SK-N-MC (cell line): ENCODE data around the gene TSPEAR.

ENCODE experiments used
- DNase-seq: peaks from one replicate; pipeline ENCODE4 v3.0.0-alpha.2; 2011; ENCODE audit warnings: low read depth, low spot score
- H3K27ac ChIP-seq: fragments of 200-600 bp; sonication (generic); 2 replicates; pipeline ENCODE4 v1.5.1; 2016; ENCODE audit warnings: mixed run types
- H3K36me3 ChIP-seq: fragments of 200-600 bp; sonication (generic); 2 replicates; pipeline ENCODE4 v1.6.1; 2017; ENCODE audit warnings: antibody characterized with exemption, low read length, mixed read lengths; ENCODE audit not compliant: insufficient read depth
- H3K4me3 ChIP-seq: fragments of 200-600 bp; sonication (generic); 2 replicates; pipeline ENCODE4 v1.5.1; 2016
- H3K9ac ChIP-seq: fragments of 200-600 bp; sonication (generic); 2 replicates; pipeline ENCODE4 v1.8.0; 2017; ENCODE audit warnings: mixed run types, mixed read lengths; ENCODE audit not compliant: insufficient read length
- H3K9me3 ChIP-seq: fragments of 200-600 bp; sonication (generic); 2 replicates; pipeline ENCODE4 v1.6.1; 2017; ENCODE audit warnings: low read depth, mild to moderate bottlenecking, antibody characterized with exemption, low read length, moderate library complexity, mixed read lengths
- EZH2 ChIP-seq: fragments of 200-600 bp; sonication (generic); IDR thresholded peaks from one replicate; pipeline ENCODE4 v1.6.1; 2017; ENCODE audit warnings: antibody characterized with exemption
- FOXP2 ChIP-seq: optimal IDR thresholded peaks from 2 replicates; pipeline ENCODE3; 2011; ENCODE audit warnings: mild to moderate bottlenecking, moderate library complexity; ENCODE audit not compliant: insufficient read depth; ENCODE audit errors: extremely low read length, control extremely low read depth
- POLR2AphosphoS5 ChIP-seq: IDR thresholded peaks from 2 replicates; pipeline ENCODE4 v1.6.1; 2012; ENCODE audit warnings: mild to moderate bottlenecking, low read depth, low read length, borderline replicate concordance

TSPEAR gene

DNA sequence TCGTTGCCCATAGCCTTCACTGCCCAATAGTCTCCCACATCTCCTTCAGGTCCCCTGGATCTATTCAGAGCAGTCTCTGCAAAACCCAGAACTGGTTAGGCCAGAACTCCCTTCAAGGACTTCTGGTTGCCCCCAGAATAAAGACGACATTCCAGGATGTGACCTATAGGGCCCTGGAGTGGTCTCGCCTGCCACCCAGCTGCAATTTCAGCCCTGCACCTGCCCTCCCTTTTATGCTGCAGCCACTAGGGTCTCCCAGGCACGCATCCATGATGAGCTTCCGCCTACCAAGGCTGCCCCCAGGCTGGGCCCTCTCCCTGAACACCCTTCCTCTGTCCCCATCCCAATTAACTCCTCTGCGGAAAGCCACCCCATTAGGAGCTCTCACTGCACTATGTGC, 7.2 kb upstream of the TSPEAR start:
- TF ChIP-seq EZH2 (no peak), FOXP2 (no peak), POLR2AphosphoS5 (no peak)
- peak overlapping the region; percentile 80 for H3K27ac ChIP-seq
- peak overlapping the region; percentile 4; the same call in 1 of the 2 replicates for H3K4me3 ChIP-seq
- H3K9me3 ChIP-seq = no peaks in the 10 kb centered on the region
- H3K36me3 ChIP-seq = peaks cover 36% of the 10 kb centered on the region
- H3K9ac ChIP-seq = no peak overlapping the region
- no peak for DNase-seq

- Histone ChIP-seq H3K4me3 (peak overlapping the region; percentile 4; the same call in 1 of the 2 replicates), H3K27ac (peak overlapping the region; percentile 80), H3K36me3 (peaks cover 38% of the 10 kb centered on the region), H3K9me3 (no peaks in the 10 kb centered on the region), H3K9ac (no peak overlapping the region)
- TF ChIP-seq FOXP2 (no peak), POLR2AphosphoS5 (no peak), EZH2 (no peak)
- no peak for DNase-seq
Observed at GRCh38 chr21:44718093-44718492, 6.7 kb upstream of the TSPEAR start.

DNA sequence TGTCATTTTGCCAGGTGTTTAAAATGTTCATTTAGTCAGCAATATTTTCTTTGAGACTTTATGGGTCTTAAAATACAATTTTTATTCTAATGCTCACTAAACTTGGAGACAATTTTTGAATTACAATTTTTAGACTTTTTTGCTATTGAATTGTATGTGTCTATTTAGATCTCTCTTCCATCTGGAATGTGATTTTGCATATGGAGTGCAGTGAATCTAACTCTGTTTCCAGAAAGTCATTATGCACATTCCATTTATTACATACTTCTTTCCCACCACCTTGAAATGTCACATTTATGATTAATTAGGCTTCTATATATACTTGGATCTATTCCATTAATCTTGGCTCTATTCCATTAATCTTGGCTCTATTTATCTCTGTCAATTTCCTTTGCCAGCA, 5.6 kb upstream of the TSPEAR start:
- TF ChIP-seq POLR2AphosphoS5 = no peak
- TF ChIP-seq FOXP2 = no peak
- TF ChIP-seq EZH2 = no peak
- Histone ChIP-seq H3K4me3 (peak overlapping the region; percentile 9; the same call in 1 of the 2 replicates), H3K27ac (peak overlapping the region; percentile 80), H3K36me3 (peaks cover 38% of the 10 kb centered on the region), H3K9me3 (no peaks in the 10 kb centered on the region), H3K9ac (no peak overlapping the region)
- no peak for DNase-seq

DNA sequence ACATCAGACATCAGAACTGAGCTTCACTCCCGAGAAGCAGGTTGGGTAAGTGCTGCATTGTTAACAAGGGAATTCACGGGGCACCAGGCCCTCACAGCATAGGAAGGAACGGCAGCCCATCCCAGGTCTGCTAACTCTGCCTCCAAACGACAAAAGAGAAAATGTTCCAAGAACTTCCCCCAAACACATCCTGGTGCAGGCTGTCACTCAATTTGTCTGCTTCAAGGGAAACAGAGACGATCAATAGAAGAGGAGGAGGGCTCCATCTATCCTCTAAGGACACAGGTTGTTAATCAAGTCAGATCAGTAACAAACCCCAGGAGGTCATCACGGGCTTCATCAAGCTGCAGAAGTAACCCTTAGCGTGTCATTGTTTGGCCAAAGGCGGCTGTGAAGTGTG, 3.5 kb upstream of the TSPEAR start:
- Histone ChIP-seq H3K4me3 (no peak overlapping the region), H3K36me3 (peaks cover 31% of the 10 kb centered on the region), H3K27ac (peak overlapping the region; percentile 4; the same call in 1 of the 2 replicates), H3K9ac (no peak overlapping the region), H3K9me3 (no peaks in the 10 kb centered on the region)
- no peak for DNase-seq
- TF ChIP-seq POLR2AphosphoS5 (no peak), FOXP2 (no peak), EZH2 (no peak)

- Histone ChIP-seq H3K9ac (no peak overlapping the region), H3K4me3 (no peak overlapping the region), H3K36me3 (peaks cover 26% of the 10 kb centered on the region), H3K27ac (no peak overlapping the region), H3K9me3 (no peaks in the 10 kb centered on the region)
- no peak for TF ChIP-seq EZH2
- no peak for TF ChIP-seq FOXP2
- TF ChIP-seq POLR2AphosphoS5 = no peak
- DNase-seq = no peak
Observed at GRCh38 chr21:44713846-44714245, 2.5 kb upstream of the TSPEAR start.

GRCh38 chr21:44713130-44713529, 1.8 kb upstream of the TSPEAR start:
- Histone ChIP-seq H3K36me3 (peaks cover 23% of the 10 kb centered on the region), H3K27ac (no peak overlapping the region), H3K4me3 (no peak overlapping the region), H3K9me3 (no peaks in the 10 kb centered on the region), H3K9ac (no peak overlapping the region)
- TF ChIP-seq EZH2 = no peak
- TF ChIP-seq POLR2AphosphoS5 = no peak
- TF ChIP-seq FOXP2 = no peak
- DNase-seq = no peak

DNA sequence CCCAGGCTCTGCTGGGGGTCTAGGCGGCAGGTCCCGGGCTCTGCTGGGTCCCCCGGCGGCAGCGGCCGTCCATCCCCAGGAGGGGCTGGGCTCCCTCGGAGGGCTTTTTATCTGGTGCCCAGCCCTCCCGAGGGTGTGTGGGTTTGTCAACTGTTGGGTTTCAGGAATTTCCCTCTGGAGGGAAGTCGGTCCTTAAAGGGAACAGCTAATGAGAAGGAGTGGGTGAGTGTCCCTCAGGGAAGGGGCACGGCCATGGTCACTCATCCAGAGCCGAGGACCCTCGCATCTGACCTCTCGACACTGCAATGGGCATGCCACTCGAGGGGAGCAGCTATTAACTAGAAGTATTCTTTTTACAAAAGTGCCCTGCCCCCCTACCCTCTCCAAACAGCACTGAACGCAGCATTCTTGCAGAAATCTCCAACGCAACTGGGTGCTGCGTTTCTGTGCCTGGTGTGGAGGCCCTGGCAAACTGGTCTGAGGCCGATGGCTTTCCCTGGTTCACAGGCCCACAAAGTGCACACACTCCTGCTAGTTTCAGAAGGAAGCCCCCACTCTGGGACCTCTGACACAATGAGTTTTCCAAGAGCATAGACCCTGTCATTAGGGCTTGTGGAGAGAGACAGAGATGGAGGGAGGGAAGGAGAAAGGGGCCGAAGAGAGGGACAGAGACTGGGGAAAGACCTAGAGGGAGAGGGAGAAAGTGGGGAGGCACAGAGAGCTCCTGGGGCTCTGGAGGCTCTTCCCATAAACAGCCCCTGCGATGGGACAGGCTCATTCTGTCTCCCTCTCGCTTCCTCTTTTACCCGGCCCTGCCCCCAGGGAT, 1.0 kb upstream of the TSPEAR start:
- Histone ChIP-seq H3K9me3 (no peaks in the 10 kb centered on the region), H3K36me3 (peaks cover 23% of the 10 kb centered on the region), H3K4me3 (no peak overlapping the region), H3K27ac (peak overlapping the region; percentile 25; the same call in 1 of the 2 replicates), H3K9ac (no peak overlapping the region)
- TF ChIP-seq EZH2 (no peak), FOXP2 (no peak), POLR2AphosphoS5 (no peak)
- no peak for DNase-seq

GRCh38 chr21:44710756-44711326, 531 bp downstream of the TSPEAR start:
- no peaks in the 10 kb centered on the region for H3K9me3 ChIP-seq
- TF ChIP-seq FOXP2 = no peak
- TF ChIP-seq POLR2AphosphoS5 = no peak
- no peak for TF ChIP-seq EZH2
- no peak overlapping the region for H3K4me3 ChIP-seq
- DNase-seq = no peak
- H3K27ac ChIP-seq = peak overlapping the region; percentile 50; the same call in 1 of the 2 replicates
- peaks cover 10% of the 10 kb centered on the region for H3K36me3 ChIP-seq
- H3K9ac ChIP-seq = no peak overlapping the region

- no peak for DNase-seq
- no peaks in the 10 kb centered on the region for H3K9me3 ChIP-seq
- H3K27ac ChIP-seq = peak overlapping the region; percentile 50; the same call in 1 of the 2 replicates
- no peak overlapping the region for H3K9ac ChIP-seq
- H3K4me3 ChIP-seq = no peak overlapping the region
- TF ChIP-seq EZH2 (no peak), POLR2AphosphoS5 (no peak), FOXP2 (no peak)
- H3K36me3 ChIP-seq = peaks cover 8% of the 10 kb centered on the region; the same call in 1 of the 2 replicates
Observed at GRCh38 chr21:44710294-44710665, 1.1 kb downstream of the TSPEAR start.
